Ishikawa (cell line): Measurements from ENCODE around the gene UBE2M.

Experiments
- TAF1 ChIP-seq: IDR thresholded peaks from 2 replicates; pipeline ENCODE4 v1.6.1; 2012; ENCODE audit warnings: low read depth, mild to moderate bottlenecking
- TEAD4 ChIP-seq: IDR thresholded peaks from 2 replicates; pipeline ENCODE4 v1.6.1; 2012
- TF ChIP-seq, protein P1 (sequence below): IDR thresholded peaks from 2 replicates; pipeline ENCODE4 v1.6.1; 2012

DNA sequence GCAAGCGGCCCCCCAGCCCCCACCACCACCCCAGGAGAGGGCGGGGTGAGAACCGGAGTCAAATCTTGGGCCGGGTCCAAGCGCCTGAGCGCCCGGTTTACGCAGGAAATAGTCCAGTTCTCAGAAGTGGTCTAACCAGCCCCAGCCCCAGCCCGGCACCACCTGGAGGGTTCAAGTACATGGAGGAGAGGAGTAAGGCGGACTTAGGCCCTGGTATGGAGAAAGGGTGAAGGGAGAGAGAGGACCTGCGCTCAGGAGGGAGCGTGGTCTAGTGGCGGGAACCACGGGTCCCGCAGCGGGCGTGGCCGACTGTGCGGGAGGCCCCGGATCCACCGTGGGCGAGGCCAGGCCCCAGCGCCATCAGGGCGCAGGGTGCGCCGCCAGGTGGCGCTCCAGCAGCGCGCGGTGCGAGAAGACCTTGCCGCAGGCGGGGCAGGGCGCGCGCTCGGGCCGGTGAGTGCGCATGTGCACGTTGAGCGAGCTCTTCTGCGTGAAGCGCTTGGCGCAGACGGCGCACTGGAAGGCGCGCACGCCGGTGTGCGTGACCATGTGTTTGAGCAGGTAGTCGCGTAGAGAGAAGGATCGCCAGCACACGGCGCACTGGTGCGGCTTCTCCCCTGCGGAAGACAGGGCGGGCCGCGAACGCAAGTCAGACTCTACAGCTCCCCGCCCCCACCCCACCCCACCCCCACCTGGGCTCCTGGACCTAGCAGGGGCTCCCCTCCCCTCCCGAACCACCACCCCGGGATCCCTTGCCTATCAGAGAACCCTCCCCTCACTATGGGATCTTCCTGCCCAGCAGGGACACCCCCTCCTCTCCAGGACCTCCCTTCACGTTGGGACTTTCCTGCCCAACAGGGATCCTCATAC lies 44.5 kb downstream of the UBE2M start:
- TF ChIP-seq, protein P1, sequence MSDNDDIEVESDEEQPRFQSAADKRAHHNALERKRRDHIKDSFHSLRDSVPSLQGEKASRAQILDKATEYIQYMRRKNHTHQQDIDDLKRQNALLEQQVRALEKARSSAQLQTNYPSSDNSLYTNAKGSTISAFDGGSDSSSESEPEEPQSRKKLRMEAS = peak; percentile 95
- TF ChIP-seq TAF1 (no peak), TEAD4 (peak; percentile 15; the same call in 1 of the 2 replicates)
